GM12872 (cell line): ENCODE results near the gene LMBR1L.

Experiments used
- TF ChIP-seq, protein P1 (sequence below): IDR thresholded peaks from 3 replicates; pipeline ENCODE4 v1.5.1; 2011; ENCODE audit warnings: low read depth, mild to moderate bottlenecking, low read length, moderate library complexity; ENCODE audit not compliant: insufficient read depth

Gene LMBR1L

DNA sequence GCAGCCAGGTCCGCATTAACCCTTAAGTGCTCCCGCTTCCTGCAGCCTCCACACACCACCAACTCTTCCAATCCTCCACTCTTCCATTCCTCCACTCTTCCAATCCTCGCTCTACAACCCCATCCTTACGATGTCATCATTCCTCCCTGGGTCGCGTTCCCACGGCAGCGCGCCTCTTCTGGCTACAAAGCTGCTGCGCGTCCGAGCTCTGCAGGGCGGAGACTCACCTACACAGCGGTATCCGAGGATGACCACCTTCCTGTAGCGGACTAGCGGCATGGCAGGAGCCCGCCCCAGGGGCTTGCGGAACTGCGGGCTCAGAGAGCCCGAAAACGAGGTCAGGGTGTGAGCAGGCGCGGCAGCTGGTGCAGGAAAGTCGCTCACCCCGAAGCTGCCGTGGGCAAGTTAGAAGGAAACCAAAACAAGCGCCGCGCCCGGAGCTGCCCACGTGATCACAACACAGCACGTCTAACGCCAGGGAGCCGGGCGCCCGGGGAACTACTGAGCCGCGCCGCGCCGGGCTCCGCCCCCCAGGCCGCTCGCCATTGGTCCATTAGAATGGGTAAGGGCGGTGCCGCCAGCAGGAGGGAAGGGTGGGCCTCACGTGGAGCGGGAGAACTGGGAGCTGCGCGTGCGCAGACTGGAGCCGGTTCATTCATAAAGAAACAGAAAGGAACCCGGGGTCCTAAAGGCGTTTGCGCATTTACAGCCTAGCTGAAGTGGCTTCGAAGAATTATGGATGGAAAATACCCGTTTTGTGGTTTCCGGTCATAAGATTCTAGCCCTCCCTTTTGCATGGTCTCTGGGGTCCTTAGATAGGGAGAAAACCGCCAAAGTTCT lies 40.9 kb downstream of the LMBR1L start, which contains the start of gene RHEBL1:
Gene RHEBL1 (minus strand): TSS at position 473 of the 840 bp plus-strand sequence. CDS start 194 bp downstream, at position 279.
- TF ChIP-seq, protein P1, sequence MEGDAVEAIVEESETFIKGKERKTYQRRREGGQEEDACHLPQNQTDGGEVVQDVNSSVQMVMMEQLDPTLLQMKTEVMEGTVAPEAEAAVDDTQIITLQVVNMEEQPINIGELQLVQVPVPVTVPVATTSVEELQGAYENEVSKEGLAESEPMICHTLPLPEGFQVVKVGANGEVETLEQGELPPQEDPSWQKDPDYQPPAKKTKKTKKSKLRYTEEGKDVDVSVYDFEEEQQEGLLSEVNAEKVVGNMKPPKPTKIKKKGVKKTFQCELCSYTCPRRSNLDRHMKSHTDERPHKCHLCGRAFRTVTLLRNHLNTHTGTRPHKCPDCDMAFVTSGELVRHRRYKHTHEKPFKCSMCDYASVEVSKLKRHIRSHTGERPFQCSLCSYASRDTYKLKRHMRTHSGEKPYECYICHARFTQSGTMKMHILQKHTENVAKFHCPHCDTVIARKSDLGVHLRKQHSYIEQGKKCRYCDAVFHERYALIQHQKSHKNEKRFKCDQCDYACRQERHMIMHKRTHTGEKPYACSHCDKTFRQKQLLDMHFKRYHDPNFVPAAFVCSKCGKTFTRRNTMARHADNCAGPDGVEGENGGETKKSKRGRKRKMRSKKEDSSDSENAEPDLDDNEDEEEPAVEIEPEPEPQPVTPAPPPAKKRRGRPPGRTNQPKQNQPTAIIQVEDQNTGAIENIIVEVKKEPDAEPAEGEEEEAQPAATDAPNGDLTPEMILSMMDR = peak; percentile 40; the same call in 2 of the 3 replicates

DNA sequence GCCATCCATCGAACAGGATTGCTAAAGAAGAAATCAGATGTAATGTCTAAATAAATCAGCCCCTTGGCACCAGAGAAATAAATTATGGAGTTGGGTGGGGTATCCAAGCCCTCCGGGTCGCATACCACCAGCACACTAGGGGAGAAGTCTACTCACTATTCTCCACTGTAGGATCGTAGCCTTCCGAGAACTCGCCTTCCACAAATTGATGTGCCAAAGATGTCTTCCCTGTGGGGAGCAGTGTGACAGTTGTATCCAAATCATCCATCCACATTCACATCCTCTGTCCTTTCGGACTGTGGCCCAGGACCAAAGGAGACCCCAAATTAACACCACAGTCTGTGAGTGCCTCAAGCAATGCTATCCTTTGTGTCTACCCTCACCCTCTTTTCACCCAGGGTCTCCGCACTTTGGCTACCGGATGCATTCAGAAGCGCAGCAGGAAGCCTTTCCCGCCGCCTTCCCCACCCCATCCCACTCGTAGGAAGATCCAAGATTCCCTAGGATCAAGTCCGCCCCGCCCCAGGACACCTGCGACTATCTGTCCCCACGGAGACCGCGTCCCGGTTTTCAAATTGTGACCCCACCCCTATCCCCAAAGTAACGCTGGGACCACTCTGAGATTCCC lies 41.7 kb downstream of the LMBR1L start:
- TF ChIP-seq, protein P1 = no peak

DNA sequence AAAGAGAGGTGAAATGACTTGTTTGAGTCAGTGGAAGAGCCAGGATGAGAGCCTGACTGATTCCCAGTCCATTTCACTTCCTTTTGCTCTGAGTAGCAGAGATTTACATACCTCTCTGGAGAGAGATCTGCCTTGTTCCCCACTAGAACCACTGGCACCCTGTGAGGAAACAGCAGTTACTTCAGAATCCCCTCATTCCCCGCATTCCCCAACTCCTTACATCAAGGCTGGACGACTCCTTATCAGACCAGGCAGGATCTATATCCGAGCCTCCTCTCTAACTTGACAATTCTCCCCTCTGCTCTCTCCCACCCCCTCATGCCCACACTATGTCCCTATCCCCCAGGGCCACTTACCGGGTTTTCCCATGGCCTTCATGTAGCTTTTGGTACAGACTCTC lies 44.5 kb downstream of the LMBR1L start:
- TF ChIP-seq, protein P1 = no peak

DNA sequence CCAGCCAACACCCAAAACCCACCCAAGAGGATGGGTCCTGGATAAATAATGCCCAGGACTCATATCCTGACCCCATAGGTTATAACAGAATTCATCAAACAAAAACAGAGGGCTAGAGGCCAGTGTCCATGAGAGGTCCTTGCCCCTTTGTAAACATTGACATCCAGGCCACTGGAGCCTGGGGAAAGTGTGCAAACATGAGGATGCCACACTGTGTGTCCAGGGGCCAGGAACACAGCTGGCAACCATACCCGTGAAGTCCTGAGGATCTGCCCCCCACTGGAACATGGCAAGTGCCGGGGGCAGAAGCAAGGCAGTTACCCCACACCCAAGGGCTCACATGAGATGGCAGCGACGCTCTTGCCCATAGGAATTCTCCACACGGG lies 45.9 kb downstream of the LMBR1L start:
- TF ChIP-seq, protein P1 = no peak

DNA sequence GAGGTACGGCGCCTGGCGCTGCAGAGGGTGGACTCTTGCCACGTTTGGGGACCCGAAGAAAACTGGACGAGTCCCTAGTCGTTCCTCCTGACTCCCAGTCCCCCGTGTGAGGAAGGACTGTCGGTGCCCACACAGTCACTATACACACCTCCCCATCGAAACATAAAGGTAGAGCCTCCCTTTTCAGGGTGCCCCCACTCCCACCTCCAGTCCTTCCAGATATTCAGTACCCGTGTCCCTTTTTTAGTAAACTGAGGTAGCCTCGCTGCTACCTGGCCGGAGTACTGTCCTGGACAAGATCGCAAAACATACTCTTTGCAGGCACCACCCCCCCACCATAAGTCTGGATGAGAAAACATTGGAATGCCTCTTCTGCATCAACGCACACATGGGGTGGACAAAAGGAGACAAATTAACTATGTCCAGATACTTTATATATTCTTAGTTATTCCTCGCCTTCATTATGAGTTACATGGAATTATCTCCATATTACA lies 49.4 kb downstream of the LMBR1L start:
- TF ChIP-seq, protein P1 = no peak

DNA sequence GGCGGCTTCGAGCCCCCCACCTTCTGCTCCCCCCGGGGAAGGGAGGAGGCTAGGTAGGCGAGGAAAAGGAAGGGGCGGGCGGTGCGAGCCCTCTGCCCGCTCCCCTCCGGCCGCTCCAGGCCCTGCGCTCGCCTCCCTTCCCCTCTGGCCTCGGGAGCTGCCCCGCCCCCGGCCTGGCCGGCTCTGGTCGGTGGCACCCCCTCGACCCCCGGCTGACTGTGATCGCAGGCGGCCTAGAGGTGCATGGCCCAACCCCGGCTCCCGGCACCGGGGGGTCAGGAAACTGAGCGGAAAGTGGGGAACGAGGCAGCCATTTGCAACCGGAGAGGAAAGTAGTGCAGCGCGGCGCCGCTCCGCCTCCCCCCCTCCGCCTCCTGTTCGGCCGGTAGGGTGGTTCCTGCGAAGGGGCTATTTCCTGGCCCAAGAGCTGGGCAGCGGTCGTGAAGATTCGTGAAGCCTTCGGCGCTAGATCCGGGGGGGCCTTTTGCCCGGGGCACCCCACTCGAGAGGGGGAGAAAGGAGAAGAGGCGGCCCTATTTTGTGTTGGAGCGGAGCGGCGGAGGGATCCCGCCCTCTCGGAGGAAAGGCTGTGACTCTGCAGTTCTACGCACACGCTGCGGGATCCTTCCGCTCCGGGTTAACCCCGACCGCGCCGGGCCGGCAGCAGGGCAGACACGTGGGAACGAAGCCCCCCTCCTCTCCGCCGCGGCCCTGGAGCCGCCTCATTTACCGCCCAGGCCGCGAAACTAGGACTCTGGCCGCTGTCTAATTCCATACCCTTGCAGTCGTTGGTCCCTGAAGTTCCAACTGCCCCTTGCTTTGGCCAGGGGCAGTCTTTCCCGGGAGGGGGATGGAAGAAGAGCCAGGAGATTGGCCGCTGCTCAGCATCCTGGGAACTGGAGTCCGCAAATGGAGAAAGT lies 50.1 kb downstream of the LMBR1L start, which contains the start of gene KMT2D:
Gene KMT2D (minus strand): TSS at position 558 of the 920 bp plus-strand sequence. CDS start 5,470 bp downstream, outside the sequence.
- TF ChIP-seq, protein P1 = peak; percentile 38; the same call in 1 of the 3 replicates
